ENCODE results near the gene GPR61.

The GPR61 gene

DNA sequence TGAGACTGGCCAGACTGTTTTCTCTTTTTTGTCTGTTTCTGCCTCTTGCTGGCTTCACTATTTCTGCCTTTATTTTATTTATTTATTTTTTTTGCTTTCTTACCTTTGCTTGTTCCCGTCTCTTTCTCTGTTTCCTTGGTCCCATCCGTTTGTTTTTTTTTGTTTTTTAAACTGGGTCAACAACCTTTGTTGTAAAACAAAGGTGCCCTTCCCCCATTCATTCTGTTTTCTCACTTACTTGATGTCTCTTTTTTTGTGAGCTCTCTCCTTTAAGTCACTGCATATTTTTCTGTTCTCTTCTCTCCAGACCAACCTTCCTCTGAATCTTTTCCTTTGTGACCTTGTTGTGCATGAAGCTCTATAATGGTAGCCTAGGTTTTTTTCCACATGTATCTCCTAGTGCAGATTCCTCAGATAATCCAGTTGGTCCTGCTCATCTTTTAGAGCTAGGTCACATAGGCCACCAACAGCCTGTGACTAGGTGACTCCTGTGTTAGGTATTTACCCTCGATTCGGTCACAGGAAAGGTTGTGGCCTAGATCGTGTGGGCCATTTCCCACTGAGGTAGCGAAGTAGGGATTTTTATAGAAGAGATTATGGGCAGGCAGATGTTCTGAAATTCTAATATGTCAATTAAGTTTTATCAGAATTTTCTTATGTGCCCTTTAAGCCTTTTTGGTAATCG is 24.7 kb downstream of the GPR61 start:
- no peak overlapping the region for H3K4me3 Mint-ChIP-seq
- H3K36me3 Mint-ChIP-seq (ENCODE audit: low read depth), result no peaks in the 10 kb centered on the region
- no peak overlapping the region for H3K27ac Mint-ChIP-seq
- H3K27me3 Mint-ChIP-seq, result no peaks in the 10 kb centered on the region
- DNase-seq, result no peak
- peaks cover 71% of the 10 kb centered on the region for H3K4me1 Mint-ChIP-seq (ENCODE audit: low read depth)
- H3K9me3 Mint-ChIP-seq, result no peaks in the 10 kb centered on the region

DNA sequence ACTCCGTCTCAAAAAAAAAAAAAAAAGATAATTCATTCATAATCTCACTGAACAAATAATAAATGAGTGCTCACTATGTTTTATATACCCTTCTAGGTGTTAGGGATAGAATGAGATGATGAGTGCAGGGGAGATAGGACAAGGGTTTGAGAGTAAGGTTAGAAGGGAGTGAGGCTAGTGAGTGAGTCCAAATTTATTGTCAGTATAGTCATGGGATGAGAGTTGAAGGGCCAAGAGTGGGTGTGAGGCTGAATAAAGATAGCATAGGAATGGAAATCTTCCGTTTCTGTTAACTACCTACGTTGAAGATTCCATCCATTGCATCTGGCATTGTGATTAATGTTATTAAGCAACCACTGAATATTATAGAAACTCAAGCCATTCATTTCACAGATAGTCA is 25.6 kb downstream of the GPR61 start:
- Mint-ChIP-seq H3K36me3 (ENCODE audit: low read depth) (no peaks in the 10 kb centered on the region), H3K9me3 (no peaks in the 10 kb centered on the region), H3K4me1 (ENCODE audit: low read depth) (peaks cover 63% of the 10 kb centered on the region), H3K27me3 (no peaks in the 10 kb centered on the region), H3K27ac (no peak overlapping the region), H3K4me3 (no peak overlapping the region)
- DNase-seq, result no peak

DNA sequence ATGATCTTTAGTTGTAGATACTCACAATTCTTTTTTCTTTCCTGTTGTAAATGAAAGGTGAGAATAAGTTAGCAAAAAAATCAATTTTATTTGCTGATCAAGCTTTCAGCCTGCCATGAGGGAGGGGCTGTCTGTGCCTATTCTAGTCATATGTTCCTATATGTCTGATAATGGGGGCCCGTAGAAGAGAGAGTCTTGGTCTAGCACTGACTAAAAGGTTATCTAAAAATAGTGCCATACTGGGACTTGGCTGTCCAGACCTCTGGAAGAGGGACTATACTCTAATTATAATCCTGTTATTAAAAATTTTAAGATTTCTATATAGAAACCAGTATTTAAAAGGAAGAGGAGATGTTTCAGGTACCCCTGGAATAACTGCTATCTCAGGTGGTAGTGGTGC is 27.3 kb downstream of the GPR61 start:
- Mint-ChIP-seq H3K27me3 (no peaks in the 10 kb centered on the region), H3K4me3 (no peak overlapping the region), H3K9me3 (no peaks in the 10 kb centered on the region), H3K4me1 (ENCODE audit: low read depth) (peaks cover 47% of the 10 kb centered on the region), H3K27ac (no peak overlapping the region), H3K36me3 (ENCODE audit: low read depth) (no peaks in the 10 kb centered on the region)
- DNase-seq, result no peak

DNA sequence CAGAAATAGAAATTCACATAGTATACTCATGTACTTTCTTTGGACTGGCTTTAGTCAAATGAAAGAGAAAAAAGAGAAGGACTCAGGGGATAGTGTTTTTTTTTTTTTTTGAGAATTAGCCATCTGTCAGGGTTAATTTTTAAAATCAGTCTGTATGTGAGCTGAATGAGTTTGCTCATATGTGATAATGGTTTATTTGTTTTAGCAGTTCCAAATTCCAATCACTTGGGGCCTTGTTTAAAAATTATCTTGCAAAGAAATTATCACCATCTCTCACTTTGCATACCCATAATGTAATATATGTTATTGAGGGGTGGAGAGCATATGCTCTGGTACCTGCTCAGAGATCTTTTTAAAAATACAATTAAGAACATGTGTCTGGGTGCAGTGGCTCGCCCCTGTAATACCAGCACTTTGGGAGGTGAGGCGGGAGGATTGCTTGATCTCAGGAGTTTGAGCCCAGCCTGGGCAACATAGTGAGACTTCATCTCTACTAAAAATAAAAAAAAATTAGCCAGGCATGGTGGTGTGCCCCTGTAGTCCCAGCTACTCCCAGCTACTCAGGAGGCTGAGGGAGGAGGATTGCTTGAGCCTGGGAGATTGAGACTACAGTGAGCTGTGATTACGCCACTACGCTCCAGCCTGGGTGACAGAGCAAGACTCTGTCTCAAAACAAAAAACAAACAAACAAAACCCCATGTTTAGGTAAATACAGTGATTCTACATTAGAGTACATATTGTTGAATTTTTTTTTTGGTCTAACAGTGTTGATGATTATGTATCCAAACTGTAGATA is 28.4 kb downstream of the GPR61 start:
- no peak overlapping the region for H3K4me3 Mint-ChIP-seq
- H3K4me1 Mint-ChIP-seq (ENCODE audit: low read depth), result peaks cover 48% of the 10 kb centered on the region
- DNase-seq, result no peak
- H3K36me3 Mint-ChIP-seq (ENCODE audit: low read depth), result no peaks in the 10 kb centered on the region
- H3K27me3 Mint-ChIP-seq, result no peaks in the 10 kb centered on the region
- H3K9me3 Mint-ChIP-seq, result no peaks in the 10 kb centered on the region
- H3K27ac Mint-ChIP-seq, result no peak overlapping the region

DNA sequence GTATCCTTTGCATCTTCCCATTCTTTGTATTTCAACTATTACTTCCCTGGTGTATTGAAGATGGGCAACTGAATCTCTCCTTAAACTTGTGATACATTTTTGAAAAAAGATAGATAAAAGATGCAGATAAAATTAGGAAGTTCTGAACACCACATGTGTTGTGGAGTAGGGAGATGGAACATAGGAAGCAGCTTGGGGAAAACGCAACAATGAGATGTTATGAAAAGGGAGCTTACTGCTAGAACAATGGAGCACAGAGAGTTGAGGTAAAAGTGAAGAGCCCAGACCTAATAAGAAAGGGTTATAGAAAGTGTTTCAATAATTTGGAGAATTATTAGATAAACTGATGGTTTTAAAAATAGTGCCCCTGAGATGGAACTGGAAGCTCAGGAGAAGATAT is 29.7 kb downstream of the GPR61 start:
- no peaks in the 10 kb centered on the region for H3K27me3 Mint-ChIP-seq
- H3K27ac Mint-ChIP-seq, result no peak overlapping the region
- H3K4me1 Mint-ChIP-seq (ENCODE audit: low read depth), result peaks cover 42% of the 10 kb centered on the region
- H3K36me3 Mint-ChIP-seq (ENCODE audit: low read depth), result peaks cover 3% of the 10 kb centered on the region
- DNase-seq, result no peak
- H3K9me3 Mint-ChIP-seq, result no peaks in the 10 kb centered on the region
- no peak overlapping the region for H3K4me3 Mint-ChIP-seq

DNA sequence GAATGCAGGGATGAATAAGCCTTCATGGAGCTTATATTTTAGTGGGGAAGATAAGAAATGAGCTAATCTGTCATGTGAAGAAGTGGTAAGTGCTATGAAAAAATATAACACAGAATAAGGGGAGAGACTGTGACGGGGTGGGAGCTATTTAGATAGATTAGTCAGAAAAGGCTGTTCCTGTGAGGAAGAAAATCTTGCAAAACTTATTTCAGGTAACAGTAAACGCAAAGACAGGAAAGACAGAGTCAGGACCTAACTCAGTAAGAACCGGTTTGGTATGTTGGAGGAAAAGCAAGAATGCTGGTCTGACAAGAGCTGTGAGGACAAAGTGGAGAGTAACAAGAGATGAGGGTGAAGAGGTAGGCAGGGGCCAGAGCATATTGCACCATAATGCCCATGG is 30.7 kb downstream of the GPR61 start:
- Mint-ChIP-seq H3K36me3 (ENCODE audit: low read depth) (peaks cover 11% of the 10 kb centered on the region), H3K27me3 (no peaks in the 10 kb centered on the region), H3K4me1 (ENCODE audit: low read depth) (peaks cover 36% of the 10 kb centered on the region), H3K27ac (no peak overlapping the region), H3K9me3 (no peaks in the 10 kb centered on the region), H3K4me3 (no peak overlapping the region)
- no peak for DNase-seq

DNA sequence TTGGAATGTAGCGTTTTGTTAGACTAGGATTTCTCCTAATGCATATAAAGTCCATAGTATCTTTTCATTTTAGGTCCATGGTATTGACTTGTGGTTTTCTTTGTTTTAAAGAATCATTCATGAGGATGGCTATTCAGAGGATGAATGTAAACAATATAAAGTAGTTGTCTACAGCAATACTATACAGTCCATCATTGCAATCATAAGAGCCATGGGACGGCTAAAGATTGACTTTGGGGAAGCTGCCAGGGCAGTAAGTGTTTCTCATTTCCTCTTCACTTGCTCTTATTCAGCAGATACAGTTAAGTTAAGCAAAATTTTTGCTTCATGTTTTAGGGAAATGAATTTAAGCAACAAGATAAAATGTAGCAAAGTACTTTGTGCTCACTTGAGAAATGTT is 34.1 kb downstream of the GPR61 start:
- H3K4me1 Mint-ChIP-seq (ENCODE audit: low read depth), result peaks cover 10% of the 10 kb centered on the region
- H3K27me3 Mint-ChIP-seq, result no peaks in the 10 kb centered on the region
- no peak overlapping the region for H3K27ac Mint-ChIP-seq
- H3K4me3 Mint-ChIP-seq, result no peak overlapping the region
- H3K9me3 Mint-ChIP-seq, result no peaks in the 10 kb centered on the region
- peaks cover 38% of the 10 kb centered on the region for H3K36me3 Mint-ChIP-seq (ENCODE audit: low read depth)
- DNase-seq, result no peak

DNA sequence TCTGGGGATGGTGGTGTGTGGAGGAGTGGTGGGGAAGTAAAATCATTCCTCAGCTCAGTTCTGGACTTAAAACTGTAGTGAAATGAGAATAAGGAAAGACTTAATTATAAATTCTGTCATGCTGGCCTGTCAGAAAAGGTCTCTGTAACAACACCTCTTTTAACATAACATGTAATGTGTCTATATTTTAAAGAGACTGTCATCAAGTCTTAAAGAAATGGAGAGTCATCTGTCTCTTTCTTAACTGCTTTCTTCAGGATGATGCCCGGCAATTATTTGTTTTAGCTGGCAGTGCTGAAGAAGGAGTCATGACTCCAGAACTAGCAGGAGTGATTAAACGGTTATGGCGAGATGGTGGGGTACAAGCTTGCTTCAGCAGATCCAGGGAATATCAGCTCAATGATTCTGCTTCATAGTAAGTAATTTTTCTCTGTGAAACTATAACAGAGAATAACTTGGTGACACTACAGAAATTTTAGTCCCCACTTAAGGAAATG is 39.3 kb downstream of the GPR61 start:
- DNase-seq, result no peak
- Mint-ChIP-seq H3K27me3 (no peaks in the 10 kb centered on the region), H3K4me1 (ENCODE audit: low read depth) (no peaks in the 10 kb centered on the region), H3K4me3 (no peak overlapping the region), H3K27ac (peak overlapping the region; percentile 66), H3K36me3 (ENCODE audit: low read depth) (peaks cover 80% of the 10 kb centered on the region), H3K9me3 (no peaks in the 10 kb centered on the region)

DNA sequence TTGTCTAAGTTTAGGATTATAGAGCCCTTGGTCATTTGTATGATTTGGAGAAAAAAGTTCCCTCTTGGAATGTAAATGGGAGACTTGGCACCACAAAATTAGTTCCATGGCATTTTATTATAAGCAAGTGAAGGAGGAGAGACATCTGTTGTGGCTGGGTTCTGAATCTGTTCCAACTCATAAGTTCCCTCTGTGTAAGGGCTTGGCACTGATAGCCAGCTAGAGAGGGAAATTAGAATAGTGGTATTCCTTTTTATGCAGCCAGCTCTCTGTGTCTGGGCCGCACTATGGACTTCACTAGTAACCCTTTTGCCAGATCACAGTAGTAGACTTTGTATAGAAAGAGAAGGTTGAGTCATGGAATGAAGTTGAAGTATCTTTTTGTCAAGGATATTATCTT is 39.8 kb downstream of the GPR61 start:
- no peak overlapping the region for H3K4me3 Mint-ChIP-seq
- H3K27ac Mint-ChIP-seq, result peak overlapping the region; percentile 44
- DNase-seq, result no peak
- no peaks in the 10 kb centered on the region for H3K27me3 Mint-ChIP-seq
- H3K9me3 Mint-ChIP-seq, result no peaks in the 10 kb centered on the region
- H3K4me1 Mint-ChIP-seq (ENCODE audit: low read depth), result no peaks in the 10 kb centered on the region
- peaks cover 85% of the 10 kb centered on the region for H3K36me3 Mint-ChIP-seq (ENCODE audit: low read depth)

DNA sequence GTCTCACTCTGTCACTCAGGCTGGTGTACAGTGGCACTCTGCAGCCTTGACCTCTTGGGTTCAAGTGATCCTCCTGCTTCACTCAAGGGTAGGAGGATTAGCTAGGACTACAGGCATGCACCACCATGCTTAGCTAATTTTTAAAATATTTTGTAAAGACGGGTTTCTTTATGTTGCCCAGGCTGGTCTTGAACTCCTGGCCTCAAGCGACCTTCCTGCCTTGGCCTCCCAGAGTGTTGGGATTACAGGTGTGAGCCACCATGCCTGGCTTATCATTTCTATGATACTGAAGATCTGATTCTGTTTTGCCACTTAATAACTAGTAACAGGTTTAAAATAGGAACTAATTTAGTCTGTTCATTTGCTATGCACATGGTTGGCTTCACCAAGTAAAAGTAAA is 42.3 kb downstream of the GPR61 start:
- no peak overlapping the region for H3K27ac Mint-ChIP-seq
- no peaks in the 10 kb centered on the region for H3K4me1 Mint-ChIP-seq (ENCODE audit: low read depth)
- peaks cover 83% of the 10 kb centered on the region for H3K36me3 Mint-ChIP-seq (ENCODE audit: low read depth)
- no peak for DNase-seq
- no peak overlapping the region for H3K4me3 Mint-ChIP-seq
- H3K9me3 Mint-ChIP-seq, result no peaks in the 10 kb centered on the region
- no peaks in the 10 kb centered on the region for H3K27me3 Mint-ChIP-seq

DNA sequence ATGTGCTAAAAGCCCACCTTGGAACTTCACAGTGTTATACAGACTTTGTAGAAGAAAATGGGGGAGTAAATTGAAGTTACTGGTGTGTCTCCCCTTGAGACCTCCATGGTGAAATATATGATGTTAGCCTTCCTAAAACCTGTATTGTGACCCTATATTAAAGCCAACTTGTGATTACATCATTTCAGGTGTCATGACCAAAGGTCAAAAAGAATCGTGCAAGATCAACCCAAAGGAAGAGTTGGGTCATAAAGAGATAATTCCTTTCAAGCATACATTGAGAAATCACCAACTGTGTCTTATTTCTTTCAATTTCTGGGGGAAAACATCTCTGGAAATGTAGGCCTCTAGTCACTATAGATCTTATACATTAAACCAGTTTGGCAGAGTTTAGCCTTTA is 45.1 kb downstream of the GPR61 start:
- Mint-ChIP-seq H3K27ac (no peak overlapping the region), H3K4me1 (ENCODE audit: low read depth) (no peaks in the 10 kb centered on the region), H3K4me3 (no peak overlapping the region), H3K9me3 (no peaks in the 10 kb centered on the region), H3K27me3 (no peaks in the 10 kb centered on the region), H3K36me3 (ENCODE audit: low read depth) (peaks cover 88% of the 10 kb centered on the region)
- DNase-seq, result no peak

DNA sequence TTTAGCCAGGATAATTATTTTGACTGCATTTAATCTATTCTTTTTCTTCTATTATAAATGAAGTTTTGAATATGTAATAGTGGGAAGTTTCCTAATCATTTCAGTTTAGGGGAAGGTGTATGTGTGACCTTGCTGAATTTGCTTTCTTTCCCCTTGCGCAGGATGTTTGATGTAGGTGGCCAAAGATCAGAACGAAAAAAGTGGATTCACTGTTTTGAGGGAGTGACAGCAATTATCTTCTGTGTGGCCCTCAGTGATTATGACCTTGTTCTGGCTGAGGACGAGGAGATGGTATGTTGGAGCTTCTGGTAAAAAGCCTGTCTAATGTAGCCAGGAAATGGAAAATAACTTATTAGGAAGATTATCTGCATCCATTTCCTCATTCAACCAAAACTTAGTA is 46.4 kb downstream of the GPR61 start:
- Mint-ChIP-seq H3K4me1 (ENCODE audit: low read depth) (no peaks in the 10 kb centered on the region), H3K27me3 (no peaks in the 10 kb centered on the region), H3K9me3 (no peaks in the 10 kb centered on the region), H3K27ac (no peak overlapping the region), H3K36me3 (ENCODE audit: low read depth) (peaks cover 87% of the 10 kb centered on the region), H3K4me3 (no peak overlapping the region)
- no peak for DNase-seq

DNA sequence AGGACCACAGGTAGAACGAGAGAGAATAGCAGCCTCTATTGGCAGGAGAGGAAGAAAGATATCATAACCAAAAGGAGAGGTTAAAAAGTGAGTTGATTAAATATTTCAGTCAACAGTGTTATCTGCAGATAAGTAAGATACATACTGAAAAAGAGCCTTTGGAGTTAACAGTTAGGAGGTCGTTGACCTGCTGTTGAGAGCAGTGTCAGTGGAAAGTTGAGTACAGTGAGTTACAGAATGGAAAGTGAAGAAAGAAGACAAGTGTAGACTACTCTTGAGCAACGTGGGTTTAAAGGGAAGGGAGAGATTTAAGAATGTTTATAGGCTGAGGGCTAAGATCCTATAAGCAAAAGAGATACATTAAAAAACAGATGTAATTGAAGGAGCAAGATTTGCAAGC is 49.5 kb downstream of the GPR61 start:
- no peaks in the 10 kb centered on the region for H3K9me3 Mint-ChIP-seq
- H3K36me3 Mint-ChIP-seq (ENCODE audit: low read depth), result peaks cover 91% of the 10 kb centered on the region
- no peak for DNase-seq
- H3K27ac Mint-ChIP-seq, result no peak overlapping the region
- no peak overlapping the region for H3K4me3 Mint-ChIP-seq
- H3K27me3 Mint-ChIP-seq, result no peaks in the 10 kb centered on the region
- peaks cover 1% of the 10 kb centered on the region for H3K4me1 Mint-ChIP-seq (ENCODE audit: low read depth)

DNA sequence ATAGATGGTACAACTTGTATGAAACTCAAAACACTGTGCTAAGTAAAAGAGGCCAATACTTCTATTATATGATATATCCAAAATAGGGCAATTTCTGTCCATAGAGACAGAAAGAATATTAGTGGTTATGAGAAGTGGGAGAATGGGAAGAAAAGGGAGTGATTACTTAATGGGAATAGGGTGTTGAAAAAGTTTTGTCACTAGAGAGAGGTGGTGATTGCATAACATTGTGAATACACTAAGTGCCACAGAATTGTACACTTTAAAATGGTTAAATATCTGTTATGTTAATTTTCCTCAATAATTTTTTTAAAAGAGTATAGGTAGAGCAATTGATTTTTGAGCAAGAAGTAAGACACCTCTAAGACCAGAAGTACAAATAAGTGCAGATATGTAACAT is 50.0 kb downstream of the GPR61 start:
- no peak for DNase-seq
- Mint-ChIP-seq H3K4me1 (ENCODE audit: low read depth) (peaks cover 1% of the 10 kb centered on the region), H3K27me3 (no peaks in the 10 kb centered on the region), H3K27ac (peak overlapping the region; percentile 36), H3K4me3 (no peak overlapping the region), H3K9me3 (no peaks in the 10 kb centered on the region), H3K36me3 (ENCODE audit: low read depth) (peaks cover 90% of the 10 kb centered on the region)

DNA sequence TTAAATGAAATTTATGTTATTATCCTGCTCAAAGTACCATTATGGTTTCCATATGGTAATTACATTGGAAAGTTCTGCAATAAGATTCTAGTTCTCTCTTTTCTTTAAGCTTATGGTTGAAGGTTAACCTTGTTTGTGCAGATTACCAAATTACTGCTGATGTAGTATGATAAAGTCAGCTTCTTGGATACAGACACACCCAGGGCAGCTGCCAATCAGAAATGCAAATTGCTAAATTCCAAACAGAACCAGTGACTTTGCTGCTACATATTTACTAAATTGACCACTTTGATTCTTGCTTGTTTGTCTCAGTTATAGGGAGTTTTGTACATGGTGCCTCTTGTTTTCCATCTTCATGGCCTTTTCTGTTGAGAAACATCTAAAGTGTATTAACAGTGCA is 53.2 kb downstream of the GPR61 start:
- Mint-ChIP-seq H3K36me3 (ENCODE audit: low read depth) (peaks cover 92% of the 10 kb centered on the region), H3K27me3 (no peaks in the 10 kb centered on the region)

More for the DNA sequence above, 53.2 kb downstream of the GPR61 start:
- Mint-ChIP-seq H3K4me1 (ENCODE audit: low read depth) (peaks cover 5% of the 10 kb centered on the region), H3K9me3 (no peaks in the 10 kb centered on the region), H3K27ac (no peak overlapping the region), H3K4me3 (no peak overlapping the region)
- no peak for DNase-seq
